Measurements from ENCODE around the gene DGAT2.
"Not testable (repeated sequence)": the region's sequence is repeated elsewhere in the genome, so short reads cannot be mapped to it uniquely, and the experiment has no call there.

Gene DGAT2

DNA sequence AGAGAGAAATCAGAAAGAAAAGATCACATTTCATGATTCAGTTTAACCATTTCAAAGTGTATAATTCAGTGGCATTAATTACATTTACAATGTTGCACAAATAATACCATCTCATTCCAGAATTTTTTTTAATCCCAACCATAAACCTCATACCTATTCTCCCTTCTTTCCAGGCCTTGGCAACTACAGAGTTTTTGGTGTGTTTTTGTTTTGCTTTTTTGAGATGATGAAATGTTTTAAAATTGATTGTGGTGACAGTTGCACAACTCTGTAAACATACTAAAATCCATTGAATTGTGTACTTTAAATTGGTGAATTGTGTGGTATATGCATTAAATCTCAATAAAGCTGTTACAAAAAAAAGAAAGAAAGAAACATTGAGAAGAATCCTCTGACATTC is 13.6 kb upstream of the DGAT2 start:
- not testable (repeated sequence) for DNase-seq (ENCODE audit: low read depth)

GRCh38 chr11:75757651-75758050 is 10.9 kb upstream of the DGAT2 start:
- no peak for DNase-seq (ENCODE audit: low read depth)

DNA sequence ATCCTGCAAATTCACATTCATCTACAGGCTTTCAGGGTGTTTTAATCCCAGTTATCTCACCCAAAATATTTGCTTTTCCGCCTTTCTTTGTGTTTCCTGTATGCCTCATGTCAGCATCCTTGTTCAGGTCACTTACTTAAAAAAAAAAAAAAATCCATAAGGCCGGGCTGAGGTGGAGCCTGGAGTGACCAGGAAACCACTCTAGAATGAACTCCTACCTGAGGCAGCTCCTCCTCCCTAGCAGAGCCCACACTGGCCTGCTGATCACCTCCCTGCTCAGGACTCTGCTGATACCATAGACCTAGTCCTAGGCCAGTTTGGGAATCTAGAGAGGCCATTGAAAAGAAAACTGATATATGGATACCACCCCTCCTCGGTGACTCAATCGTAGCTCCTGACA is 8.7 kb upstream of the DGAT2 start:
- DNase-seq (ENCODE audit: low read depth) = no peak

- DNase-seq (ENCODE audit: low read depth) = no peak
Observed at GRCh38 chr11:75760243-75760642, 8.3 kb upstream of the DGAT2 start.

DNA sequence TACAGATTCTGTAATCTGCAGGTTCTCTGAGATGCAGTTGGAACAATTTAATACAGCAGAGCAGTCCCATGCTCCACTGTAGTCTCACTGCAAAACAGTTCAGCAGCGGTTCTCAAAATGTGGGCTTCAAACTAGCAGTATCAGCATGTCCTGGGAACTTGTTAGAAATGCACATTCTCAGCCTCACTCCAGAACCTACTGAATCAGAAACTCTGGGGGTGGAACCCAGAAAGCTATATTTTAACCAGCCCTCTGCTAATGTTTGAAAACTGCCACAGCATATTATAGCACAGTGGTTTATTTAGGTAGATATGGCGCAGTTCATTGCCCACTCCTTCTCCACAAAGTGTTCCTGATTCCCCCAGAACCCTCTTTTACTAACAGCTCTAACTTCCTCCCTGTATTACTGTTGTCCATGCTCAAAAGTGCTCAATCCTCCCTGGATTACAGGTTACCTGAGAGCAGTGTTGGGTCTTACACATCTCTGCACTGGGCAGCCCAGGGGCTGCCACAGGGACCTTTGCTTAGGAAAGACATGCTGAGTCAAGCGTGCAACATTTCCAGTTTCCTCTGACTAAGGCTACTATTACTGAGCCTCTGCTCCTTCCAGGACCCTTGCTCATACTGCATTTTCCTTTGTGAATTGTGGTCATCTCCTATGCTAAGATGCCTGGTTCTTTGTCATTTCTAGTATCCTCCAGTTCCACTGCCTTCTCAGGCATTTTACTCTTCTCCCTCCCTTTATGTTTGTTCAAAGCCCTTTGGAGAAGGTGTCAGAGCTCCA is 7.7 kb upstream of the DGAT2 start:
- DNase-seq (ENCODE audit: low read depth) = no peak

DNA sequence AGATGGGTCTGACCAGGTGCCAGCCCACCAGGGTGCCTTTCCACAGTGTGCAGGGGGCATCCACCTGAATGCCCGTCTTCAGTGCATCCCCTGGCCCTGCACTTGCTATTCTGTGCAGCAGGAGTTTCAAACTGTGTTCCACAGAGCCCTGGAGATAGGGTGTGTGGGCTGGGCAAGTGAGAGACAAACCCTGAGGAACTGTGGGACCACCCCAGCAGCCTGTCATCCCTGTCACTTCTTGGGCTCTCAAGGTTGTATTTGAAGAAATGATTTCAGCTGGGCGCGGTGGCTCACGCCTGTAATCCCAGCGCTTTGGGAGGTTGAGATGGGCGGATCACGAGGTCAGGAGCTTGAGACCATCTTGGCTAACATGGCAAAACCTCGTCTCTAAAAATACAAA is 6.4 kb upstream of the DGAT2 start:
- DNase-seq (ENCODE audit: low read depth) = no peak

DNA sequence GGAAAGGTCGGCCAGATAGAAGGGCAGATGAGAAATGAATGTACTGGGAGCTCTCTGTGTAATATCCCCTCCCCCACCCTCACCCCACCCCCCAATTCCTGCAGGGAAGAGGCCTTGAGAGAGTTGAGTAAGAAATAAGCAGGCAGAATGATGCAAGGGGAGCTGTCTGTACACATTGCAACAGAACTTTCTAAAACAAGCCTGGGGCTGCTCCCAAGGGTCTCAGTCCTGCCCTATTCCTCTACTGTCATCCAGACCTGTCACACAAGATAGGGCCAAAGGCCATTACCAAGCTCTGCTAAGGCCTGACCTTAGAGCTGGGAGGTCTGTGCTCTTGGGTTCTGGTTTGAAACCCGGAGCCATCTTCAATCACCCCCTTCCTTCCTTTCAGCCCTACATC is 5.7 kb upstream of the DGAT2 start:
- DNase-seq (ENCODE audit: low read depth) = no peak

DNA sequence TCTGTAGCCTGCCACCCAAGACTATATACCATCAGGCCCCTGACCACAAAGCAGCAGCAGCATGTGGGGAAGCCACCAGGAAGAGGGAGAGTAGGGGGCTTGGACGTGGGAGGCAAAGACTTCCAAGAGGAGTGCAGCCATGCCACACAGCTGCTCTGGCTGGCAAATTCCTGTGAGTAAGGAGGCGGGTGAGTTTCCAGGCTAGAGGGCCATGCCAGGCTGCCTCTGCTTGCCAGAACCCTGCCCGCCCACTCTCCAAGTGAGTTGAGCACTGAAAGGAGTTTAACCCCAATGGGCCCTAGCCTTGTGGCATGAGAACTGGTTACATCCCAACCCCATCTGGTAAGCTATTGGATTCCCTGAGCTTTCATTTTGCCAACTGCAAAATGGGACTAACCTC is 4.7 kb upstream of the DGAT2 start:
- DNase-seq (ENCODE audit: low read depth) = no peak

- no peak for DNase-seq (ENCODE audit: low read depth)
Observed at GRCh38 chr11:75765116-75765515, 3.5 kb upstream of the DGAT2 start.

GRCh38 chr11:75766443-75767227 is 1.9 kb upstream of the DGAT2 start:
- DNase-seq (ENCODE audit: low read depth) = no peak

DNA sequence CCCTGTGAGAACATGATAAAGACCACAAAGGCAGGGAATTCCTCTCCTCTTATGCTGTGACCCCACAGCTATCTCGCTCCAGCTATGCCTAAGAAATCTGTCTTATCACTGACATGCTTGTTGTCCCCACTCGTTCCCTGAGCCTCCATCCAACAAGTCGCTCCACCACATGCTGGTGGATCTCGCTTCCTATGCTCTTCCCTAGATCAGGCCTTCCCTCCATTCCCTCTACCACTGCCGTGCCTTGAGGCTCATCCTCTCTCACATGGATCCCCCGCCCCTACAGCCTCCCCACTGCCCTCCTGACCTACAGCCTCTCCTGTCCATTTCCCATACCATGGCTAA is 1.4 kb upstream of the DGAT2 start:
- DNase-seq (ENCODE audit: low read depth) = no peak

GRCh38 chr11:75767793-75768111 is 826 bp upstream of the DGAT2 start:
- DNase-seq (ENCODE audit: low read depth) = no peak

GRCh38 chr11:75768909-75769771 is 562 bp downstream of the DGAT2 start:
- no peak for DNase-seq (ENCODE audit: low read depth)

DNA sequence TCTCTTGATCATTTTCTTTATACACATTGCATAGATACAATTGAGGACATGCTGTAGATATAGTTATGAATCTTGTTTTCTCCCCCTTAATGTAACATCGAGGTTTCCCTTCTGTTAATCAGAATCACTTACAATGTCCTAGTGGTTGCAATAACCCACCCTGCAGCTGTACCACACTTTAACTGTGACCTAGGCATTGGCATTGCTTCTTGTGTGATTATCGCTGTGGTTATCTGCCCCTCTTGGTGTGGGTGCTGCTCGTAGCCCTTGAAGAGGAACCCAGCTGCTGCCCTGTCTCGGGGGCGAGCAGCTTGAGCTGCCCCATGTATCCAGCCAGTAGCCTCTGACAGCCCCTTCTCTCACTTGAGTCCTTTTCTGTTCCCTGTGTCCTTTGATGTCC is 1.5 kb downstream of the DGAT2 start:
- no peak for DNase-seq (ENCODE audit: low read depth)

DNA sequence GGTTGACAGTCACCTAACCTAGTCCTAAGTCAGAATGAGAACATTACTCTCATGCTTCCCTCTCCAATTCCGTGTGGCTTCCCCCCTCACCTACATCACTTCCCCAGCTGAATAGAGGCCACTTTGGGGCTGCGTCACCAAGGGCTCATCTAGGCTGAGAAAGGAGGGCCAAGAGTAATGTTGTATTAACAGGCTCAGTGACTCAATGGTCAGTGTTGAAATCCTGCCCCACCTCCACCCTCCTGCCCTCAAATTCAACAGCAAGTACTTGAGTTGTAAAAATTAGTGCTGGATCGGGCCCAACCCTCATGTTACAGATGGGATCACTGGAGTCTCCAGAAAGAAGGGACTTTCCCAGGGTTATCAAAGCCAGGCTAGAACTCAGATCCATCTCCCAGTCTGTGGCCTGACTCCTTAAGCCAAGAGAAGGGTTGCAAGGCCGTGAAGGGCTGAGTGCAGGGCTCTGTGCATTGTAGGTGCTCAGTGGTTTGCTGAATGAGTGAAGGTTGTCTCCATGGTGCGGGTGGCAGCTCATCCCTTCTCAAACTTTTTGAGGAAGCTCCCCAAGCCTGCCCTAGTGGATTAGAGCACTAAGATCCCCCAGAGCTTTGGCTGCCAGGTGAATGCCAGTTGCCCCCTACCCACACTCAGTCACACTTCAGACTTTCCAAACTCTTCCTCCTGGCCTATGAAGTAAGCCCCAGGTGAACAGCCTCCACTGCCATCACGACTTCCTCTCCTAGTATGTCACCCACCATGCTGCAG is 3.2 kb downstream of the DGAT2 start:
- DNase-seq (ENCODE audit: low read depth) = no peak

DNA sequence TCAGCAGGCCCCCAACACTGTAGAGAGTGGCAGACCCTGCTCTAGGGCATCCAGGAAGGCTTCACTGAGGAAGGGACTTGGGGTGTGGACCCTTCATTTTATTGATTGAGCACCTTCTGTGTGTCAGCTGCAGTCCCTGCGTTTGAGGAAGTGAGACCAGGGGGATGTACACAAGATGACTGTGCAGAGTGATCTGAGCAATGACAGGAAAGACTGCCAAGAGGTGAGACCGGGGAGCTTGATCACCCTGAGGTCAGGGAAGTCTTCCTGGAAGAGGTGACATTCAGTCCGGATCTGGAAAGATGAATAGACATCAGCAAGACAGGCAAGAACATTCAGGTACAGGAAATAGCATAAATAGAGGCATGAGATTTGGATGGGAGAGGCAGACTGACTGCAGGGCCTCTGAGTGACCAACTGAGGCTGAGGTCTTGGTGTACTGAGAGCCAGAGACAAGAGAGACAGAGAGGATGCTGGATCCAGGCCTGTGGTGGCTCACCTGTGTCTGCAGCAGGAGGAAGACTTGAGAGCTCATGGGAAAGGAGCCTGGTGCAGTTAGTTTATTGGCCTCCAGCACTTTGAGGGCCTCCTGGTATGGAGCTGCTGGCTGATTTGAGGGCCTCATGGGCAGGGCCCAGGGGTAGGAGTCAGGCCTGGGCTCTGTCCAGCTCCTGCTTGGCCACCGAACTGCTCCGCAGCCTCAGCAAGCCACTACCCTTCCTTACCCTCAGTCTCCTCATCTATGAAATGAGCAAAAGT is 5.2 kb downstream of the DGAT2 start:
- peak; percentile 45 for DNase-seq (ENCODE audit: low read depth)

- no peak for DNase-seq (ENCODE audit: low read depth)
Observed at GRCh38 chr11:75775056-75775455, 6.5 kb downstream of the DGAT2 start.

DNA sequence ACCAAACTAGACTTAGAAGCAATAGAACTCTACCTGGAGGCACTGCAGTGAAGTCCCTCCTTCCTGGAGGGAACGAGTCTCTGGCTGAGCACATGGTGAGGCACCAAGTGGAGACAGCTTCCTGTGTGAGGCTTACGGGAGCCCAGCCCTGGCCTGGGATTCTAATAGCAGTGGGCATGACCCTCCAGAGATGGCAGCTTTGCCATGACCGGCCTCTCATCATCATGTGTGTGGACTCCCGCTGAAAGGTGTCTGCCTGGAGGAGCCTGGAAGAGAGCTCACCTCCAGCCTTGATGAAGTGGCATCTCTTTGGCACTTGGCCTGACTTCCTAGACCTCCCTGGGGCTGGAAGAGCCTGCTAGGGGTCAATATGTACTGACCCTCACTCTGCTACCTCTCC is 8.0 kb downstream of the DGAT2 start:
- DNase-seq (ENCODE audit: low read depth) = no peak

DNA sequence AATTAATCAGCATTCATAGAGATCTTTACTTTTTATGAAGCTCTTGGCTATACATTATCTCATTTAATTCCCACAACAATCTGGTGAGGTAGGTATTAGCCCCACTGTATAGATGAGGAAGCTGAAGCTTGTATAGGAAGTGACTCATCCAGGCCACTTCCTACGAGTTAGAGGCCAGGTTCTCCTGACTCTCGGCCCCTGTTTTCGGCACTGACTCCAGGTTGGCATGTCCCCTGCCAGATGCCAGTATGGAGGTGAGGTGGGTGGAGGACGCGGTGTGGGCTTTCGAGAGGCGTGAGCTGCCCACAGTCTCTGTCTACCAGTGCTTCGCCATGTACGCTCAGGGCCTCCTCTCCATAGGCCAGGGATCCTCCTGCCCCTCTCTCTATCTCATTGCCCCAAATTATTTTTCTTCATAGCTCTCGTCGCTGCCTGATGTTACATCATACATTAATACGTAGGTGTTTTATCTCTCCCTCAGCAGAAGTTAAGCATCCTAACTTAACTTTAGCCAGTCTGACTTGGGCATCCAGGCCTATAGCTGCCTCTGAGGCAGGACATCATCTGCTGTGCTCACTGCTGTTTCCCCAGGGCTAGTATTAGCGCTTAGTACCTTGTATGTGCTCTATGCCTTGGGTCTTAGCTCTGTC is 9.0 kb downstream of the DGAT2 start:
- DNase-seq (ENCODE audit: low read depth) = peak; percentile 38

DNA sequence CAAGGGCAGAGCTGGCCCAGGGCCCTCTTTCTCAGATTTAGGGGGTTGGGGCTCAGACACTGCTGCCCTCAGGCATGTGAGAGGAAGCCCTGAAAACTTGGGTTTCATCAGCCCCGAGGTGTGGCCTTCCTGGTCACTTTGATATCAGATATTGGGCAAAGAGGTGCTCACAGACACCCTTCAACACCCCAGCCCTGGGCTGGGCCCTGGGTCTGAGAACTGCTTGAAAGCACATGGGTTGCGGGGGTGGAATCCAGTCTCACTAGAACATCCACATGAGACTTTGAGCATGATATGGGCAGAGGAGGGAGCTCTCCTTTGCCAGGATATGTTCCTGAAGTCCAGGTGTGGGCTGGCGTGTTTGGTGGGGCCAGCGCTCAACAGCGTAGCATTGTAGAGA is 10.4 kb downstream of the DGAT2 start:
- no peak for DNase-seq (ENCODE audit: low read depth)

DNA sequence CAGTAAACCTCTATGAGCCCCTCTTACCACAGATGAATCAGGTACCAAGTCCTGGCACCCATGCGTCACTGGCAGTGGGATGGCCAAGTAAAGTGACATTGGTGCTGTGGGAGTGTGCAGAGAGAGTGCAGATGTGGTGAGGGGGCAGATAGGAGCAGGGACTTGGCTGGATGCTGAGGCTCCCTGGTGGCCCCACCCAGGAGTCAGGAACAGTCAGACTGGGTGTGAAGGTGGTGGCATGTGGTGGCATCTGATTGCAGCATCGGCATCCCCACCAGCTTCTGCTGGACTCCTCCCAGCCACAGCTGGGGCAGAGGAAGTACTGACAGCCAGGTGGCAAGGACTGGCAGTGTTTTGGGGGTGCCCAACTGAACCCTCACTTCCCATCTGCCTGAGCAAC is 11.4 kb downstream of the DGAT2 start:
- no peak for DNase-seq (ENCODE audit: low read depth)

Measured in CMK (cell line).